ENCODE data around the gene SIX6. TPM values are rescaled to one million over a fixed set of nuclear protein-coding genes. Genes with fewer than 3 reads are reported as not detected.

Gene SIX6
- total and polyA plus RNA-seq, 10 of the 15 experiments (the other 5 are each of a cell fraction or from before 2014, with no cell fraction given) = not detected

GRCh38 chr14:60506010-60506409 lies 2.9 kb upstream of the SIX6 start:
- no peaks in the 10 kb centered on the region for H3K79me2 ChIP-seq (ENCODE audit: control insufficient read depth, insufficient read depth, low read length)
- no peak for ATAC-seq
- in situ Hi-C loops (cut with MboI) = no loop called here
- SMC1A ChIA-PET (ENCODE audit: uncharacterized antibody, unreplicated experiment) = no interaction called here
- 2% methylated on average over 7 of the region's 7 CpGs for WGBS (ENCODE audit: insufficient coverage, insufficient replicate concordance, low lambda C conversion rate, missing lambda C conversion rate)
- H3K27ac ChIP-seq (ENCODE audit: control insufficient read depth, insufficient read depth) = no peak overlapping the region
- CTCF ChIA-PET = no interaction called here
- no TSS peak for BruUV-seq (replicated peaks)
- H3K36me3 ChIP-seq (ENCODE audit: control insufficient read depth in 2 of 2, insufficient read depth in 2 of 2, low read length in 1 of 2) = no peaks in the 10 kb centered on the region
- POLR2A ChIA-PET = no interaction called here
- no peak overlapping the region for H3K4me2 ChIP-seq (ENCODE audit: control insufficient read depth, insufficient read depth)
- DNase-seq (ENCODE audit: low read depth, low spot score) = no peak
- no peaks in the 10 kb centered on the region; the same call in 2 of the 3 replicates for H3K9me3 ChIP-seq (replicated peaks; ENCODE audit: control insufficient read depth, insufficient read depth, low read length)
- H3K27me3 ChIP-seq (replicated peaks in 1 of 2; ENCODE audit: control insufficient read depth in 2 of 2, insufficient read depth in 2 of 2, low read length in 1 of 2) = peaks cover 17 to 36% of the 10 kb centered on the region in 2 experiments
- no peak overlapping the region for H3K4me3 ChIP-seq
- intact Hi-C loops (cut with micrococcal nuclease; ENCODE audit: unreplicated experiment) = no loop called here
- no peak overlapping the region for H2AFZ ChIP-seq (ENCODE audit: control insufficient read depth, low read depth, low read length)
- TF ChIP-seq SMAD5 (IDR thresholded peaks at IDR 0.05; ENCODE audit: low read depth) (no peak), ATF2 (IDR thresholded peaks at IDR 0.05; ENCODE audit: low read length) (no peak), BHLHE40 (IDR thresholded peaks at IDR 0.05; ENCODE audit: borderline replicate concordance in 1 of 2, low read depth in 2 of 2, low read length in 1 of 2) (no peak), RBBP5 (conservative IDR thresholded peaks at IDR 0.05) (no peak), MTA2 (IDR thresholded peaks at IDR 0.05; ENCODE audit: low read depth) (no peak), ZBTB4 (CRISPR knock-in tag; IDR thresholded peaks at IDR 0.05) (no peak), RELA (IDR thresholded peaks at IDR 0.05; ENCODE audit: borderline replicate concordance, partially characterized antibody) (no peak), TBL1XR1 (IDR thresholded peaks at IDR 0.05; ENCODE audit: low read depth, low read length) (no peak), SRF (IDR thresholded peaks at IDR 0.05; ENCODE audit: low read depth in 2 of 2, low read length in 2 of 2) (no peak)
- H3K4me1 ChIP-seq (ENCODE audit: control insufficient read depth, insufficient read depth, low read length) = no peaks in the 10 kb centered on the region
- H3K9ac ChIP-seq (ENCODE audit: control insufficient read depth, insufficient read depth, low read length) = no peak overlapping the region
- no peak for FAIRE-seq
- H4K20me1 ChIP-seq (ENCODE audit: control insufficient read depth, insufficient read depth) = no peaks in the 10 kb centered on the region
- RAD21 ChIA-PET (ENCODE audit: unreplicated experiment) = no interaction called here
